ENCODE measurements around the gene SLC9A5.

SLC9A5 gene

GRCh38 chr16:67216612-67217490 lies 31.9 kb upstream of the SLC9A5 start:
- DNase-seq, result no peak

GRCh38 chr16:67223992-67224391 lies 24.8 kb upstream of the SLC9A5 start:
- DNase-seq, result no peak

GRCh38 chr16:67226295-67226803 lies 22.4 kb upstream of the SLC9A5 start:
- no peak for DNase-seq

- peak; percentile 96 for DNase-seq
These were observed 21.8 kb upstream of the SLC9A5 start, which contains the start of gene TMEM208 for GRCh38 chr16:67226804-67227566. Gene TMEM208 (plus strand): TSS chr16:67227130. CDS start chr16:67227219, 89 bp downstream.

- DNase-seq, result no peak
These were observed 21.2 kb upstream of the SLC9A5 start for GRCh38 chr16:67227567-67227921.

- no peak for DNase-seq
These were observed 20.6 kb upstream of the SLC9A5 start for GRCh38 chr16:67228034-67228785.

- DNase-seq, result no peak
These were observed 19.9 kb upstream of the SLC9A5 start for GRCh38 chr16:67228905-67229304.

- no peak for DNase-seq
These were observed 18.6 kb upstream of the SLC9A5 start for GRCh38 chr16:67229906-67230808.

GRCh38 chr16:67230809-67231660 lies 17.7 kb upstream of the SLC9A5 start:
- DNase-seq, result no peak

- DNase-seq, result no peak
These were observed 15.2 kb upstream of the SLC9A5 start for GRCh38 chr16:67233596-67233995.

GRCh38 chr16:67234180-67234597 lies 14.6 kb upstream of the SLC9A5 start:
- no peak for DNase-seq

- DNase-seq, result no peak
These were observed 12.8 kb upstream of the SLC9A5 start for GRCh38 chr16:67235816-67236562.

- no peak for DNase-seq
These were observed 12.0 kb upstream of the SLC9A5 start for GRCh38 chr16:67236563-67237395.

- DNase-seq, result no peak
These were observed 11.1 kb upstream of the SLC9A5 start for GRCh38 chr16:67237396-67238277.

- no peak for DNase-seq
These were observed 10.6 kb upstream of the SLC9A5 start for GRCh38 chr16:67238278-67238575.

- DNase-seq, result no peak
These were observed 9.8 kb upstream of the SLC9A5 start for GRCh38 chr16:67238806-67239470.

GRCh38 chr16:67240506-67240905 lies 8.3 kb upstream of the SLC9A5 start:
- DNase-seq, result no peak
